ENCODE data around the gene MAPRE2. TPM values are rescaled to one million over a fixed set of nuclear protein-coding genes. Genes with fewer than 3 reads are reported as not detected.

MAPRE2 gene
- total RNA-seq, 1 donor from 2014 or later: 53.8 TPM

DNA sequence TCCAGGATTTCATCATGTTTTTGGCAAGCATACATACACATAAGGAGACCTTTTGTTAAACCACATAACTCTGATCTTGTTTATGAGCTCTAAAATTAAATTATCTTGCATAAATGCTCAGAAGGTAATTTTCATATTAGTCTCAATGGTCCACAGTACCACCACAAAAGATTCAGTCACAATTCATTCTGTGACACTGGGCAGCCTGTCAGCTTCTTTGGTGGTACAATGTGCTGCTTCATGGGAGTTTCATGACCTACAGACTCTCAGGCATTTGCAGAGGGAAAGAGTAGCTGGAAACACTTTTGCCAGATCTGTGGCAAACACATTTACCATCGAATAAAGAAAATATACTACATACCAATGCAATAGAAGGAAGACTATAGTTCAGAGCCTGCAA is 148.3 kb downstream of the MAPRE2 start:
- no peaks in the 10 kb centered on the region for H3K36me3 Mint-ChIP-seq (ENCODE audit: low read depth)
- no peak overlapping the region for H3K4me3 Mint-ChIP-seq
- no peak overlapping the region for H3K27ac Mint-ChIP-seq
- no peaks in the 10 kb centered on the region for H3K9me3 Mint-ChIP-seq
- H3K4me1 Mint-ChIP-seq: no peaks in the 10 kb centered on the region
- no peak for DNase-seq
- ATAC-seq (ENCODE audit: low read depth): no peak
- intact Hi-C loops (cut with micrococcal nuclease): no loop called here
- peaks cover 2% of the 10 kb centered on the region for H3K27me3 Mint-ChIP-seq
- CTCF ChIA-PET: no interaction called here
- TF ChIP-seq, protein P1, sequence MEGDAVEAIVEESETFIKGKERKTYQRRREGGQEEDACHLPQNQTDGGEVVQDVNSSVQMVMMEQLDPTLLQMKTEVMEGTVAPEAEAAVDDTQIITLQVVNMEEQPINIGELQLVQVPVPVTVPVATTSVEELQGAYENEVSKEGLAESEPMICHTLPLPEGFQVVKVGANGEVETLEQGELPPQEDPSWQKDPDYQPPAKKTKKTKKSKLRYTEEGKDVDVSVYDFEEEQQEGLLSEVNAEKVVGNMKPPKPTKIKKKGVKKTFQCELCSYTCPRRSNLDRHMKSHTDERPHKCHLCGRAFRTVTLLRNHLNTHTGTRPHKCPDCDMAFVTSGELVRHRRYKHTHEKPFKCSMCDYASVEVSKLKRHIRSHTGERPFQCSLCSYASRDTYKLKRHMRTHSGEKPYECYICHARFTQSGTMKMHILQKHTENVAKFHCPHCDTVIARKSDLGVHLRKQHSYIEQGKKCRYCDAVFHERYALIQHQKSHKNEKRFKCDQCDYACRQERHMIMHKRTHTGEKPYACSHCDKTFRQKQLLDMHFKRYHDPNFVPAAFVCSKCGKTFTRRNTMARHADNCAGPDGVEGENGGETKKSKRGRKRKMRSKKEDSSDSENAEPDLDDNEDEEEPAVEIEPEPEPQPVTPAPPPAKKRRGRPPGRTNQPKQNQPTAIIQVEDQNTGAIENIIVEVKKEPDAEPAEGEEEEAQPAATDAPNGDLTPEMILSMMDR (IDR thresholded peaks at IDR 0.05): no peak
- POLR2A ChIA-PET: no interaction called here

- no peak for DNase-seq
- no peaks in the 10 kb centered on the region for H3K9me3 Mint-ChIP-seq
- H3K27me3 Mint-ChIP-seq: peaks cover 2% of the 10 kb centered on the region
- ChIA-PET CTCF (no interaction called here), POLR2A (interaction anchor here (0.7 kb wide), 1 partner anchor 10 kb away, joined by 3 read pairs; no protein-coding TSS in a partner anchor)
- no peak overlapping the region for H3K4me3 Mint-ChIP-seq
- H3K27ac Mint-ChIP-seq: no peak overlapping the region
- H3K36me3 Mint-ChIP-seq (ENCODE audit: low read depth): no peaks in the 10 kb centered on the region
- ATAC-seq (ENCODE audit: low read depth): no peak
- no peaks in the 10 kb centered on the region for H3K4me1 Mint-ChIP-seq
- TF ChIP-seq, protein P1 (IDR thresholded peaks at IDR 0.05): no peak
- intact Hi-C loops (cut with micrococcal nuclease): no loop called here
Measured at GRCh38 chr18:35190948-35191697, 149.9 kb downstream of the MAPRE2 start.

GRCh38 chr18:35191698-35192025 is 150.4 kb downstream of the MAPRE2 start:
- Mint-ChIP-seq H3K9me3 (no peaks in the 10 kb centered on the region), H3K4me3 (no peak overlapping the region), H3K27me3 (peaks cover 2% of the 10 kb centered on the region), H3K27ac (no peak overlapping the region), H3K4me1 (no peaks in the 10 kb centered on the region), H3K36me3 (ENCODE audit: low read depth) (no peaks in the 10 kb centered on the region)
- no peak for DNase-seq
- TF ChIP-seq, protein P1 (IDR thresholded peaks at IDR 0.05): no peak
- intact Hi-C loops (cut with micrococcal nuclease): no loop called here
- ATAC-seq (ENCODE audit: low read depth): no peak
- ChIA-PET CTCF (no interaction called here), POLR2A (interaction anchor here (0.7 kb wide), 1 partner anchor 10 kb away, joined by 3 read pairs; no protein-coding TSS in a partner anchor)

- ATAC-seq (ENCODE audit: low read depth) (no peak), DNase-seq (no peak)
- H3K9me3 Mint-ChIP-seq: no peaks in the 10 kb centered on the region
- ChIA-PET POLR2A (no interaction called here), CTCF (interaction anchor here (1.0 kb wide), 1 partner anchor 14 kb away, joined by 3 read pairs; no protein-coding TSS in a partner anchor)
- intact Hi-C loops (cut with micrococcal nuclease): no loop called here
- peaks cover 2% of the 10 kb centered on the region for H3K27me3 Mint-ChIP-seq
- no peak overlapping the region for H3K4me3 Mint-ChIP-seq
- H3K36me3 Mint-ChIP-seq (ENCODE audit: low read depth): no peaks in the 10 kb centered on the region
- no peaks in the 10 kb centered on the region for H3K4me1 Mint-ChIP-seq
- TF ChIP-seq, protein P1 (IDR thresholded peaks at IDR 0.05): no peak
- H3K27ac Mint-ChIP-seq: no peak overlapping the region
Measured at GRCh38 chr18:35192415-35192814, 151.2 kb downstream of the MAPRE2 start.

Other genes with a start within 250 kb of the MAPRE2 start
- gene ZNF397, start 199.6 kb downstream of the MAPRE2 start, total RNA-seq: 35.2 and 48.7 TPM in 2 replicates
- gene ZSCAN30, start 248.8 kb downstream of the MAPRE2 start, total RNA-seq: 21.2 and 23.8 TPM in 2 replicates